ENCODE results near the gene UNC5A. TPM values are rescaled to one million over a fixed set of nuclear protein-coding genes. Genes with fewer than 3 reads are reported as not detected.

The UNC5A gene
- total RNA-seq, 1 donor from 2014 or later: not detected

DNA sequence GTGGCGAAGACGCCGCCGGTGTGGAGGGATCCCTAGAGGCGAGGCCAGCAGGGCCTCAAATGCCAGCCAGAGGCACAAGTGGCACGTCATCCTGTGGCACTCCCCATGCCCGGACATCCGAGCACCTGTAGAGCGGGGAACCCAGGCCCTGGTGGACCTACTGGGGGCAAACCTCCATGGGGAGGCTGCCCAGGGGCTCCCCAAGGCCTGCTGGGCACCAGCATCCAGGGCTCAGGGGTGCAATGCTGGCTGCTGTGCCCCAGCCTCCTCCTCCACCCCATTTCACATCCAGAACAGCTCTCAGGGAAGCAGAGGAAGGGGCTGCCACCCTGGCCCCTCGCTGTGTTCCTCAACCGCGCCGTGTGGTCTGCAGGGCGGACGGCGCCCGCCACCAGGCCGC lies 45.2 kb downstream of the UNC5A start:
- TF ChIP-seq, protein P1, sequence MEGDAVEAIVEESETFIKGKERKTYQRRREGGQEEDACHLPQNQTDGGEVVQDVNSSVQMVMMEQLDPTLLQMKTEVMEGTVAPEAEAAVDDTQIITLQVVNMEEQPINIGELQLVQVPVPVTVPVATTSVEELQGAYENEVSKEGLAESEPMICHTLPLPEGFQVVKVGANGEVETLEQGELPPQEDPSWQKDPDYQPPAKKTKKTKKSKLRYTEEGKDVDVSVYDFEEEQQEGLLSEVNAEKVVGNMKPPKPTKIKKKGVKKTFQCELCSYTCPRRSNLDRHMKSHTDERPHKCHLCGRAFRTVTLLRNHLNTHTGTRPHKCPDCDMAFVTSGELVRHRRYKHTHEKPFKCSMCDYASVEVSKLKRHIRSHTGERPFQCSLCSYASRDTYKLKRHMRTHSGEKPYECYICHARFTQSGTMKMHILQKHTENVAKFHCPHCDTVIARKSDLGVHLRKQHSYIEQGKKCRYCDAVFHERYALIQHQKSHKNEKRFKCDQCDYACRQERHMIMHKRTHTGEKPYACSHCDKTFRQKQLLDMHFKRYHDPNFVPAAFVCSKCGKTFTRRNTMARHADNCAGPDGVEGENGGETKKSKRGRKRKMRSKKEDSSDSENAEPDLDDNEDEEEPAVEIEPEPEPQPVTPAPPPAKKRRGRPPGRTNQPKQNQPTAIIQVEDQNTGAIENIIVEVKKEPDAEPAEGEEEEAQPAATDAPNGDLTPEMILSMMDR (IDR thresholded peaks at IDR 0.05): no peak
- no peak overlapping the region for H3K27ac Mint-ChIP-seq (ENCODE audit: unreplicated experiment)
- H3K9me3 Mint-ChIP-seq (ENCODE audit: unreplicated experiment): no peaks in the 10 kb centered on the region
- H3K36me3 Mint-ChIP-seq (ENCODE audit: unreplicated experiment): no peaks in the 10 kb centered on the region
- H3K4me3 Mint-ChIP-seq (ENCODE audit: unreplicated experiment): no peak overlapping the region
- H3K27me3 Mint-ChIP-seq (ENCODE audit: unreplicated experiment): peaks cover 9% of the 10 kb centered on the region
- H3K4me1 Mint-ChIP-seq (ENCODE audit: unreplicated experiment): no peaks in the 10 kb centered on the region
- no peak for DNase-seq (ENCODE audit: extremely low spot score, unreplicated experiment)

DNA sequence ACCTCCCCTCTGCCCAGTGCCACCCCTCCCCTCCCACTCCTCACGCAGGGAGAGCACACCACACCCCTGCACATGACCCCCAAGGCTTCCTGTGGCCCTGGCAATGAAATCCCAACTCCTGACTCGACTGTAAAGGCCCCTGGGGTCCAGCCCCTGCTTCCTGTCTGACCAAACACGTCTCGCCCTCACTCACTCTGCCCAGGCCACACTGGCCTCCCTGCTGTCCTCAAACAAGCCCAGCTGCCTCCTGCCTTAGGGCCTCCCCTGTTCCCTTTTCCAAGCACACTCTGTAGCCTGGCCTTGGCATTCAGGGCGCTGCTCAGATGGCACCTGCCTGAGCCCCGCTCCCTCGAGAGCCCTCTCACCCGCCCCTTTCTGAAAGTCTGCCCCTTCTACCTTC lies 46.4 kb downstream of the UNC5A start:
- no peak overlapping the region for H3K27ac Mint-ChIP-seq (ENCODE audit: unreplicated experiment)
- no peaks in the 10 kb centered on the region for H3K4me1 Mint-ChIP-seq (ENCODE audit: unreplicated experiment)
- no peaks in the 10 kb centered on the region for H3K9me3 Mint-ChIP-seq (ENCODE audit: unreplicated experiment)
- no peaks in the 10 kb centered on the region for H3K36me3 Mint-ChIP-seq (ENCODE audit: unreplicated experiment)
- no peak for DNase-seq (ENCODE audit: extremely low spot score, unreplicated experiment)
- TF ChIP-seq, protein P1 (IDR thresholded peaks at IDR 0.05): no peak
- peaks cover 9% of the 10 kb centered on the region for H3K27me3 Mint-ChIP-seq (ENCODE audit: unreplicated experiment)
- H3K4me3 Mint-ChIP-seq (ENCODE audit: unreplicated experiment): no peak overlapping the region

DNA sequence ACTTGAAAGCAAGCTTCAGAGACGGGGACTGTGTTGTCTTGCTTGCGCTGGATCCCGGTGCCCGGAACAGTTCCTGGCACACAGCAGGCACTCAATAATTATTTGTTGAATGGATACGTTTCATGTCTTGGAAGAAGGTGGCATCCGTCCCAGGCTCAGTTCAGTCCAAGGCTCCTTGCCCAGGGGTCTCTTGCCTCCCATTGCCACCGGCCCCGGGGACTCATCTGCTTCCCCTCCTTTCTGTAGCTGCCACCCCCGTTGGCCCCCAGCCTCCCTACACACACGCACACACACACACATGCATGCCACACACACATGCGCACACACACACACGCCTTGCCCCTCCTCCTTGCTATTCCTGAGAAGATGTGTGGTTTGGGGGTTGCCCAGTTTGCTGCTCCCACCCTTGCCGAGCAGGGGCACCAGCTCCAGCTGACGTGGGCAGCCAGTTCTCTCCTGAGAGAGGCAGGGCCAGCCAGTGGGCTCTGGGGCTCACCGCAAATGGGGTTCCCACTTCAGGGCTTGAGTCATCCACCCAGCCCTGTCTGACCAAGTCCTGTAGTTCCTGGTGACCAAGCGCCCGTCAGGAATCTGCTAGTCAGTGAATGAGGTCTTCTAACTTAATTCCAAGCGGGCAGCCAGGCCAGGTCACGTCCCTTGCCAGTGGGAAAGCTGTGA lies 47.0 kb downstream of the UNC5A start:
- DNase-seq (ENCODE audit: extremely low spot score, unreplicated experiment): no peak
- Mint-ChIP-seq H3K27me3 (ENCODE audit: unreplicated experiment) (peaks cover 9% of the 10 kb centered on the region), H3K27ac (ENCODE audit: unreplicated experiment) (no peak overlapping the region), H3K9me3 (ENCODE audit: unreplicated experiment) (no peaks in the 10 kb centered on the region), H3K4me1 (ENCODE audit: unreplicated experiment) (no peaks in the 10 kb centered on the region), H3K36me3 (ENCODE audit: unreplicated experiment) (no peaks in the 10 kb centered on the region), H3K4me3 (ENCODE audit: unreplicated experiment) (no peak overlapping the region)
- TF ChIP-seq, protein P1 (IDR thresholded peaks at IDR 0.05): no peak

DNA sequence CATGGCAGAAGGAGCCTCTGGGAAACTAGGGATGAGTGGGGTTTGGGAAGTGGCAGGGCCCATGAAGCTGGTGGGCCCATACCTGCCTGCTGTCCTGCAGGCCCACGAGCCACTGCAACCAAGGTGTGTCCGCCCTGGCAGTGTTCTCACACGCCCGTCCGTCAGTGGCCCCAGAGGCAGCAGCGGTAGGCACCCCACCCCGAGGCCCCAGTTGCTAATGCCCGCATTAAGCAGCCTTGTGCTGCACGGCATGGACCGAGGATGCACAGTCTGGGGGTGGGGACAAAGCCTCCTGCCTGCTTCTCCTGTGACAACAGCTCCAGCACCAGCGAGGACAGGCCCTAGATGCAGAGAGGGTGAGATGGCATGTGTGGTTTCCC lies 47.5 kb downstream of the UNC5A start:
- no peaks in the 10 kb centered on the region for H3K9me3 Mint-ChIP-seq (ENCODE audit: unreplicated experiment)
- H3K4me1 Mint-ChIP-seq (ENCODE audit: unreplicated experiment): no peaks in the 10 kb centered on the region
- H3K4me3 Mint-ChIP-seq (ENCODE audit: unreplicated experiment): no peak overlapping the region
- no peak overlapping the region for H3K27ac Mint-ChIP-seq (ENCODE audit: unreplicated experiment)
- H3K27me3 Mint-ChIP-seq (ENCODE audit: unreplicated experiment): peaks cover 8% of the 10 kb centered on the region
- TF ChIP-seq, protein P1 (IDR thresholded peaks at IDR 0.05): no peak
- H3K36me3 Mint-ChIP-seq (ENCODE audit: unreplicated experiment): no peaks in the 10 kb centered on the region
- DNase-seq (ENCODE audit: extremely low spot score, unreplicated experiment): no peak

DNA sequence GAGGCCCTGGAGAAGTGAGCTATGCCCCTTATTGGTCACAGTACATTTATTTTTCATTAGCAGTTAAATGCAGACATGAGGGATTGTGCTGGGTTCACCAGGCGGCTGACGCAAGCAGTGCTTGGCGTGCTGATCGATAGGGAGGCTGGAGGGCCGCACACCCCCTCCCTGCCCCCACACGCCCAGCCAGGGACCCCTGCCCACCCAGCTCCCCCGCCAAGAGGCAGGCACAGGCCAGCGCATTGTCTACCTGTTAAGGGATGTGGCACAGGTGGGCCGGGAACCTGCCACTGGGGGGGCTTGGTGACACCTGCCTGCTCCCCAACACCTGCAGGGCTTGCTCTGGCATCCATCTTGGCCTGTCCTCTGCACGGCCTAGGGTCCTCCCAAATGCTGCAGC lies 49.6 kb downstream of the UNC5A start:
- H3K4me3 Mint-ChIP-seq (ENCODE audit: unreplicated experiment): no peak overlapping the region
- TF ChIP-seq, protein P1 (IDR thresholded peaks at IDR 0.05): no peak
- no peak for DNase-seq (ENCODE audit: extremely low spot score, unreplicated experiment)
- peaks cover 19% of the 10 kb centered on the region for H3K27me3 Mint-ChIP-seq (ENCODE audit: unreplicated experiment)
- no peak overlapping the region for H3K27ac Mint-ChIP-seq (ENCODE audit: unreplicated experiment)
- H3K9me3 Mint-ChIP-seq (ENCODE audit: unreplicated experiment): no peaks in the 10 kb centered on the region
- no peaks in the 10 kb centered on the region for H3K36me3 Mint-ChIP-seq (ENCODE audit: unreplicated experiment)
- no peaks in the 10 kb centered on the region for H3K4me1 Mint-ChIP-seq (ENCODE audit: unreplicated experiment)

All from osteocyte (in vitro differentiated cells).